Left ventricle myocardium inferior (tissue), 1 donor: ENCODE results near the gene GTSE1. TPM values are rescaled to one million over a fixed set of nuclear protein-coding genes. Genes with fewer than 3 reads are reported as not detected.

Source experiments
- DNase-seq: peaks from one replicate; pipeline ENCODE4 v3.0.0-alpha.2; 2020
- H3K27ac ChIP-seq: fragments of 200-600 bp; replicated peaks from 2 replicates; pipeline ENCODE4 v1.8.0; 2021
- H3K27me3 ChIP-seq: fragments of 200-600 bp; 2 replicates; pipeline ENCODE4 v1.8.0; 2021; ENCODE audit warnings: low read depth
- H3K36me3 ChIP-seq: fragments of 200-600 bp; 2 replicates; pipeline ENCODE4 v1.8.0; 2021
- H3K4me1 ChIP-seq: fragments of 200-600 bp; 2 replicates; pipeline ENCODE4 v1.8.0; 2021
- H3K4me3 ChIP-seq: fragments of 200-600 bp; 2 replicates; pipeline ENCODE4 v1.8.0; 2021; ENCODE audit warnings: mild to moderate bottlenecking, moderate library complexity
- H3K9me3 ChIP-seq: fragments of 200-600 bp; replicated peaks from 2 replicates; pipeline ENCODE4 v1.8.0; 2021
- CTCF ChIP-seq: fragments of 200-600 bp; IDR thresholded peaks from 2 replicates; pipeline ENCODE4 v1.8.0; 2021; ENCODE audit warnings: antibody characterized with exemption, mild to moderate bottlenecking, borderline replicate concordance
- intact Hi-C: fragments of 100-400 bp; cut with micrococcal nuclease; formaldehyde crosslinking; loops from one replicate; pipeline ENCODE4 v1.11.0; 2022
- total RNA-seq: library from RNA; stranded (reverse); fragmentation: NEBNext Ultra II Directional; extraction: Animal tissue kit (Norgen Biotek cat#: 25700); gene quantifications from one replicate; pipeline ENCODE4 v1.2.1, GENCODE V29; 2021
- donor health status: DM: no; HTN: yes; CAD: no; lungs with severe emphysema.

The GTSE1 gene
- total RNA-seq, 1 donor from 2014 or later: 0.25 TPM

DNA sequence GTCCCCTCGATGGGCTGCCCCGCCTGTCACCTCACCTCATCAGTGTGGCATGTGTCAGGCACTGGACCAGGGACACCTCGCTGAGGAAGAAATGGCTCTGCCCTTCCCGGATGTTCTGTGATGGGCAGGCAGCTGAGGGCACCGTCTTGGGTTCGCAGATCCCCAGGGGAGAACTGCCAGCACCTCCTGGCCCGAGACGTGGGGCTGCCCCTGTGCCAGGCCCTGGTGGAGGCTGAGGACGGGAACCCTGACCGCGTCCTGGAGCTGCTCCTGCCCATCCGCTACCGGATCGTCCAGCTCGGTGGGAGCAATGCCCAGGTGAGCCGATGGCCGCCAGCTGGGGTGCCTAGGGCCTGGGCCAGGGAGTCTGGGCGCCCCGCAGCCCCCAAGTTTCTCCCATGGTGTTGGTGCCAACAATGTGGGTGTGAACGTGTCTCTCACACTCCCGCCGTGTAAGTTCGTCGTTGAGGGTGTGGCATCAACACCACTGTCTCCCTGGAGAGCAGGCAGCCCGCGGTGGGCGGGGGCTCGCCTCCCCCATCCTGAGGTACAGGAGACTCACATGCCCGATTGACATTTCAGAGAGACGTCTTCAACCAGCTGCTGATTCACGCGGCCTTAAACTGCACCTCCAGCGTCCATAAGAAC is 7.3 kb upstream of the GTSE1 start:
- intact Hi-C loops: no loop called here
- H3K4me3 ChIP-seq: no peak overlapping the region
- no peak for TF ChIP-seq CTCF
- H3K27me3 ChIP-seq: no peaks in the 10 kb centered on the region
- H3K27ac ChIP-seq: peak overlapping the region; percentile 86
- H3K4me1 ChIP-seq: peaks cover 52% of the 10 kb centered on the region
- H3K9me3 ChIP-seq: peaks cover 8% of the 10 kb centered on the region
- peaks cover 69% of the 10 kb centered on the region for H3K36me3 ChIP-seq
- no peak for DNase-seq

- intact Hi-C loops: no loop called here
- peak overlapping the region; percentile 86 for H3K27ac ChIP-seq
- peaks cover 8% of the 10 kb centered on the region for H3K9me3 ChIP-seq
- H3K4me3 ChIP-seq: no peak overlapping the region
- H3K27me3 ChIP-seq: no peaks in the 10 kb centered on the region
- peaks cover 52% of the 10 kb centered on the region for H3K4me1 ChIP-seq
- peak; percentile 64 for DNase-seq
- H3K36me3 ChIP-seq: peaks cover 60% of the 10 kb centered on the region
- no peak for TF ChIP-seq CTCF
Measured at GRCh38 chr22:46290121-46290842, 6.4 kb upstream of the GTSE1 start.

GRCh38 chr22:46290843-46291785 is 5.6 kb upstream of the GTSE1 start:
- Histone ChIP-seq H3K4me3 (no peak overlapping the region), H3K27ac (peak overlapping the region; percentile 86), H3K4me1 (peaks cover 60% of the 10 kb centered on the region), H3K36me3 (peaks cover 51% of the 10 kb centered on the region), H3K9me3 (peaks cover 8% of the 10 kb centered on the region), H3K27me3 (no peaks in the 10 kb centered on the region)
- intact Hi-C loops: no loop called here
- no peak for TF ChIP-seq CTCF
- no peak for DNase-seq

- Histone ChIP-seq H3K4me1 (peaks cover 63% of the 10 kb centered on the region), H3K9me3 (peaks cover 8% of the 10 kb centered on the region), H3K27ac (peak overlapping the region; percentile 86), H3K4me3 (no peak overlapping the region), H3K36me3 (peaks cover 41% of the 10 kb centered on the region), H3K27me3 (no peaks in the 10 kb centered on the region)
- intact Hi-C loops: no loop called here
- TF ChIP-seq CTCF: no peak
- no peak for DNase-seq
Measured at GRCh38 chr22:46292173-46292572, 4.5 kb upstream of the GTSE1 start.

GRCh38 chr22:46292732-46293131 is 3.9 kb upstream of the GTSE1 start:
- Histone ChIP-seq H3K9me3 (peaks cover 8% of the 10 kb centered on the region), H3K4me3 (no peak overlapping the region), H3K4me1 (peaks cover 61% of the 10 kb centered on the region), H3K27ac (peak overlapping the region; percentile 27), H3K36me3 (peaks cover 40% of the 10 kb centered on the region), H3K27me3 (no peaks in the 10 kb centered on the region)
- intact Hi-C loops: no loop called here
- TF ChIP-seq CTCF: no peak
- no peak for DNase-seq
